Naive thymus-derived CD8-positive, alpha-beta T cell (primary cell): ENCODE data around the gene FUT7. TPM values are rescaled to one million over a fixed set of nuclear protein-coding genes. Genes with fewer than 3 reads are reported as not detected.

Experiments
- ATAC-seq, 2 donors: fragments of 150-1000 bp; cut with Tn5 transposase in 1 of 2; sonication (Bioruptor Pico), chemical (Tn5 transposase) in 1 of 2; 1 replicate in 1 of 2; 2 replicates in 1 of 2; pipeline ENCODE4 v1.10.0; 2021; ENCODE audit warnings: mild to moderate bottlenecking in 2 of 2, moderate library complexity in 2 of 2
- POLR2A ChIA-PET: fragments of 350-600 bp; sonication (Branson Sonifier 250); formaldehyde crosslinking; loops from one replicate; lab custom pipeline; 2021; ENCODE audit warnings: antibody characterized with exemption; lab: Charles Lee
- DNase-seq, 10 donors: peaks; one replicate each; pipeline versions ENCODE4 v3.0.0 to v3.0.0-alpha.2; 2020 to 2022
- H3K27ac Mint-ChIP-seq, 10 donors: one replicate each; pipeline ENCODE4 v1.8.0; 2020 to 2022; ENCODE audit warnings: mild to moderate bottlenecking in 10 of 10, mixed read lengths in 10 of 10, moderate library complexity in 4 of 10, inconsistent platforms in 1 of 10
- H3K27me3 Mint-ChIP-seq, 5 donors: one replicate each; pipeline ENCODE4 v1.8.0; 2021 to 2022; ENCODE audit warnings: mixed read lengths in 5 of 5
- H3K36me3 Mint-ChIP-seq, 3 donors: one replicate each; pipeline ENCODE4 v1.8.0; 2020 to 2022; ENCODE audit warnings: mixed read lengths in 3 of 3, mild to moderate bottlenecking in 2 of 3, inconsistent platforms in 1 of 3
- H3K4me1 Mint-ChIP-seq, 4 donors: one replicate each; pipeline ENCODE4 v1.8.0; 2021 to 2022; ENCODE audit warnings: mixed read lengths in 4 of 4
- H3K4me3 Mint-ChIP-seq, 10 donors: one replicate each; pipeline ENCODE4 v1.8.0; 2020 to 2022; ENCODE audit warnings: mild to moderate bottlenecking in 10 of 10, mixed read lengths in 10 of 10, moderate library complexity in 6 of 10, inconsistent platforms in 1 of 10
- H3K9me3 Mint-ChIP-seq, 9 donors: one replicate each; pipeline ENCODE4 v1.8.0; 2020 to 2022; ENCODE audit warnings: mixed read lengths in 9 of 9, mild to moderate bottlenecking in 3 of 9, inconsistent platforms in 1 of 9, moderate library complexity in 1 of 9
- polyA plus RNA-seq, 3 donors: library from polyadenylated mRNA; unstranded; fragments of 300-500 nt; fragmentation: Illumina TruSeq; gene quantifications; one replicate each; pipeline ENCODE4 v1.2.3, GENCODE V29; 2021
- total RNA-seq, 8 experiments: library from RNA in 2 of 8; stranded (reverse) in 2 of 8; gene quantifications; one replicate each; pipeline ENCODE4 v1.2.3 and lab custom pipeline; 2021 to 2026

Gene FUT7
- total and polyA plus RNA-seq, 5 experiments from 2014 or later, result 0.13 to 1.6 (median 1.4) TPM; not detected in 1

DNA sequence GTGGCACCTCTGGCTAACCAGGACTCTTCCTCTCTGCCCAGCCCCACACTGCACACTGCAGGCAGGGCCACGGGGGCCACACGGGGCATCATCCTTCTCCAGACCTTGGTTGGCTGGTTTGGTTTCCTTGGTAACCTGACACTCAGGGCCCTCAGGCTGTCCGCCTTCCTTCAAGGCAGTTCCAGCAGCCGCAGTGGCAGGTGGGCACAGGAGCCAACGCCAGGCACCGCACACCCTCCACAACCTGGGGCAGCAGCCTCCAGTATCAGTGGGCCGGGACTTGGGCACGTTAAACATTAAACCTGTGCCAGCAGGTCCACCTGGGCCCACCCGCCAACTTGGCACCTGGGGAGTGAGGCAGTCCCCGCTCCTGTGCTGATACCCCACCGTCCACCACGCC, 12.1 kb upstream of the FUT7 start:
- Mint-ChIP-seq H3K9me3 (no peaks in the 10 kb centered on the region), H3K27me3 (peaks cover 0 to 38% (median 8%) of the 10 kb centered on the region in 5 donors), H3K36me3 (peaks cover 0 to 2% (median 0%) of the 10 kb centered on the region in 3 donors), H3K4me3 (peak overlapping the region in 2 of 10 donors; percentile 74 to 79), H3K27ac (no peak overlapping the region), H3K4me1 (peaks cover 3 to 23% (median 17%) of the 10 kb centered on the region in 4 donors)
- DNase-seq (no peak), ATAC-seq (no peak)
- POLR2A ChIA-PET, result interaction anchor here (1.7 kb wide), 1 partner anchor 26 kb away, joined by 5 read pairs; the partner anchor contains the start of gene SAPCD2

DNA sequence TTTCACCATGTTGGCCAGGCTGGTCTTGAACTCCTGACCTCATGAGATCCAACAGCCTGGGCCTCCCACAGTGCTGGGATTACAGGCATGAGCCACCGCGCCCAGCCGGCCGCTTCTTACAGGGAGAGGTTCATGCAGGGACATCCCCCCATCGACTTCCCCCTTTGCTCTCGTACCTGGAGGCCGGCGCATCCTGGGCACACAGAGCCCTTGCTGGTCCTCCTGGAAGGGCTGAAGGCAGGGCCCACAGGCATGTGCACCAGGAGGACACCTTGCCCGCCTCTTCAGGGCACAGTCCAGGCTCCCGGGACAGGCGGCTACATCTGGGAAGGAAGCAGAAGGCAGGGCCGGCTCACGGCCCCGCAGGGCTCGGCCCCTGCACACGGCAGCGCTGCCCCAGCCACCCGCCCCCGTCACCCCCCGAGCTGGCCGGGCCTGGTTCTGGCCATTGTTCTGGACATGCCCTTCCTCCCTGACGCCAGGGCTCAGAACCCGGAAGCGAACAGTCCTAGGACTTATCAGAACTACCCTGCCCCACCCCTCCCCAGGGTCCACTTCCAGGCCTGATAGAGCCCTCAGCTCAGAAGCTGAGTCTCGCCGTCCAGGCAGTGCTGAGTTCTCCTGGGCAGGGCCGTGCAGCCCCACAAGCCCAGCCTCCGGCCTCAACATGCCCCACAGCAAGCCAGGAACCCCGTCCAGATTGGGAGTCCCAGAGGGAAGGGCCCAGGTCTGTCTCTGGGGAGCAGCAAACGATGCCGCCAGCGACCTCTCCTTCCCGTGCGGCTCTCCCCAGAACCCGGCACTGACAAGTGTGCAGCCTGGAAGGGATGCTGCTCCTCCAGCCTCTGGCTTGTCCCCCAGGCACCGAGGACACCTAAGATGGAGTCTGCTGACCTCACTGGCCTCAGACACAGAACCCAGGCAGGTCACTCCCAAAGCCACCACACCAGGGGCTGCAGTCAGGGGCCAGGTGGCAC, 11.2 kb upstream of the FUT7 start:
- Mint-ChIP-seq H3K36me3 (peaks cover 0 to 2% (median 0%) of the 10 kb centered on the region in 3 donors), H3K9me3 (no peaks in the 10 kb centered on the region), H3K27me3 (peaks cover 0 to 36% (median 8%) of the 10 kb centered on the region in 5 donors), H3K4me3 (no peak overlapping the region), H3K4me1 (peaks cover 3 to 23% (median 17%) of the 10 kb centered on the region in 4 donors), H3K27ac (no peak overlapping the region)
- DNase-seq (no peak), ATAC-seq (no peak)
- POLR2A ChIA-PET, result interaction anchor here (0.7 kb wide), 1 partner anchor 180 kb away, joined by 3 read pairs; no protein-coding TSS in a partner anchor

DNA sequence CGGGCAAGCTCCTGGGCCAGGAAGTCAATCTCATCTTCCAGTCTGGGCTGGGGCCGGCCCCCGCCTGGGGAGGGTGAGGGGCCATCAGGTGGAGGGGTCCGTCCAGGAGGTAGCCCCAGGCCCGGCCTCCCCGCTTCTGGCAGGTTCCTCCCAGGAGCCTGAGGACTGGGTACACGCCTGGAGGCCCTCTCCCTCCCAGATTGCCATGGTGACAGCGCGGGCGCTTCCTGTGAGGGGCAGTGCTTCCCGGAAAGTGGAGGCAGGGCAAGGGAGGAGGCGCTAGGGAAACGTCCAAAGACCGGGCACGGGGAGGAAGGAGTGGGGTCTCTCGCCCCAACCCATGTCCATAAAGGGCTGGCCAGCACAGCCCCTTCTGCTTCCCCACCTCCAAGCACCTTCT, 9.2 kb upstream of the FUT7 start:
- no peaks in the 10 kb centered on the region for H3K9me3 Mint-ChIP-seq
- H3K27ac Mint-ChIP-seq, result no peak overlapping the region
- peaks cover 0 to 20% (median 4%) of the 10 kb centered on the region in 5 donors for H3K27me3 Mint-ChIP-seq
- H3K36me3 Mint-ChIP-seq, result no peaks in the 10 kb centered on the region
- POLR2A ChIA-PET, result no interaction called here
- ATAC-seq, result no peak
- peaks cover 3 to 16% (median 14%) of the 10 kb centered on the region in 4 donors for H3K4me1 Mint-ChIP-seq
- DNase-seq, result no peak
- no peak overlapping the region for H3K4me3 Mint-ChIP-seq

DNA sequence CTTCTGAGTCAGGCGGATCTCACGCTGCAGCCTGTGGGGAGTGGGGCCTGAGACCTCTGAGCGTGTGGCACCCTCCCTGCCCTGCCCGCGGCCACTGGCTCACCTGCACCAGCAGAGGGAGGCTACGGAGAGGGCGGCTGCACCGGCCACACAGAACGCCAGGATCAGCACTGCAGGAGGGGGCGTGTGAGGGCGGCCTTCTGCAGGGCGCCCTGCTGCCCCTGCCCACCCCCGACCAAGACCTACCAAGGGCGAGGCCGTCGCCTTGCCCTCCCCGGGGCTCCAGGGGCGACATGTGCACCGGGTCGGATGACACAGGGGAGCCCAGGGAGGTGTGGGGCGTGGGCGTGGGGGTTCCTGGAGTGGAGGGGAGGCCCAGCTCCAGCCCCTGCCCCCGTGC, 8.7 kb upstream of the FUT7 start:
- H3K4me3 Mint-ChIP-seq, result no peak overlapping the region
- no peak for ATAC-seq
- H3K9me3 Mint-ChIP-seq, result no peaks in the 10 kb centered on the region
- POLR2A ChIA-PET, result no interaction called here
- no peak for DNase-seq
- H3K36me3 Mint-ChIP-seq, result no peaks in the 10 kb centered on the region
- no peak overlapping the region for H3K27ac Mint-ChIP-seq
- H3K27me3 Mint-ChIP-seq, result peaks cover 0 to 20% (median 4%) of the 10 kb centered on the region in 5 donors
- peaks cover 3 to 16% (median 14%) of the 10 kb centered on the region in 4 donors for H3K4me1 Mint-ChIP-seq

DNA sequence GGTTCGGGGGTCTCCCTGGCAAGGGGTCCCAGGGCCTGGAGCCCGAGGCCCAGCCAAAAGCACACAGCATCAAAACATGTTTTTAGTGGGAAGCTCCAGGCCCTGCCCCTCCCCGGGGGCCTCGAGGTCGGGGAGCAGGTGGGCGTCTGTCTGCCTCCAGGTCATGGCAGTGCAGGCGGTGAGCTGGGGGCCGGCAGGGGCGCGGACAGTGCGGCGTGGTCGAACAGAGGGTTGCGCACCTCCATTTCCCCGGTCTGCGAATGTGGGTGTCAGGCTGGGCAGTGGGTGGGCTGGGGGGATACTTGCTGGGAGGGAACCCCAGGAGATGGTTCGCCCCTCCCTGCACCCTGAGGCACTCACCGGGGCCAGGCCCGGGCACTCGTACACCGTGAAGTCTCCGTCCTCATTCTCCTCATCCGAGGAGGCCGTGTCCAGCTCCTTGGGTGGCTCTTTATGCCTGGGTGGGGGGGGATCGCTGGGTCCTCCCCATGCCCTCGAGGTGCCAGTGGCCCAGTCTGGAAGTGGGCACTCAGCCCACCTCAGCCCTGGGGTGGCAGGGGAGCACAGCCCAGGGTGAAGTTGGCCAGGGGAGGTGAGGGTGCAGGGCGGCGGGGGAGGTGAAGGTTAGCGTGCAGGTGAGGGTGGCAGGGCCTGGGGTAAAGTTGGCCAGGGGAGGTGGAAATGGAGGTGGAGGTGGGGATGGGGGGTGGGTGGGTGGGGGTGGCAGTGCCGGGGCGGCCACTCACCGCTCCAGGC, 7.9 kb upstream of the FUT7 start:
- H3K27me3 Mint-ChIP-seq, result peaks cover 0 to 16% (median under 1%) of the 10 kb centered on the region in 5 donors
- DNase-seq, result no peak
- H3K9me3 Mint-ChIP-seq, result no peaks in the 10 kb centered on the region
- no peak overlapping the region for H3K4me3 Mint-ChIP-seq
- no peak overlapping the region for H3K27ac Mint-ChIP-seq
- H3K36me3 Mint-ChIP-seq, result no peaks in the 10 kb centered on the region
- H3K4me1 Mint-ChIP-seq, result peaks cover 7 to 17% (median 16%) of the 10 kb centered on the region in 4 donors
- no peak for ATAC-seq
- POLR2A ChIA-PET, result interaction anchor here (0.6 kb wide), 1 partner anchor 281 kb away, joined by 3 read pairs; no protein-coding TSS in a partner anchor

DNA sequence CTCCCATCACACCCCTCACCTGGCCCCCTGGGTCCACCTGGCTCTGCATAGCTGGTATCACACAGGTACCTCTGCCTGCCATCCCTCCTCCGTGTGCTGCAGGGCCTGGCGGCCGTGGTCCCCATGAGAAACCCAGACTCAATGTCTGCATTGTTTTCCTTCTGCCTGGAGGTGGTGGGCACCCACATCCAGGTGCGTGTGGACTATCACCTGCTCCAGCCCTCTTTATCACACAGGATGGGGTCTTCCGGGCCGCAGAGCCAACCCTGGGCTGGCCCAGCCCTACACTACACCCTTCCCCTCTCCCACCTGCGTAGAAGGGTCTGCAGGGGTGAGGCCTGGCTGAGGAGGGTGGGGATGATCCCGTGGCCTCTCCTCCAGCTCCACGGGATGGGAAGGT, 7.0 kb upstream of the FUT7 start:
- DNase-seq (no peak), ATAC-seq (no peak)
- Mint-ChIP-seq H3K4me3 (no peak overlapping the region), H3K27ac (no peak overlapping the region), H3K9me3 (no peaks in the 10 kb centered on the region), H3K27me3 (peaks cover 0 to 12% (median 0%) of the 10 kb centered on the region in 5 donors), H3K36me3 (no peaks in the 10 kb centered on the region), H3K4me1 (peaks cover 10 to 17% (median 13%) of the 10 kb centered on the region in 4 donors)
- POLR2A ChIA-PET, result no interaction called here

DNA sequence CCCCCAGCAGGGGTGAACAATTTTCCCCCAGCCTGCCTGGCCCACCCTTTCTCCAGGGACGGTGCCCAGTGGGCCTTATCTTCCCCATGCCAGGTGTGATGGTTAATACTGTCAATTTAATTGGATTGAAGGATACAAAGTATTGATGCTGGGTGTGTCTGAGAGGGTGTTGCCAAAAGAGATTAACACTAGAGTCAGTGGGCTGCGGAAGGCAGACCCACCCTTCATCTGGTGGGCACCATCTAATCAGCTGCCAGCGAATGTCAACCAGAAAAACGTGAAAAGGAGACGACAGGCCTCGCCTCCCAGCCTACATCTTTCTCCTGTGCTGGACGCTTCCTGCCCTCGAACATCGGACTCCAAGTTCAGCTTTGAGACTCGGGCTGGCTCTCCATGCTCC, 5.6 kb upstream of the FUT7 start:
- Mint-ChIP-seq H3K36me3 (no peaks in the 10 kb centered on the region), H3K4me3 (no peak overlapping the region), H3K4me1 (peaks cover 10 to 29% (median 25%) of the 10 kb centered on the region in 4 donors), H3K9me3 (no peaks in the 10 kb centered on the region), H3K27me3 (peaks cover 0 to 7% (median 0%) of the 10 kb centered on the region in 5 donors), H3K27ac (no peak overlapping the region)
- POLR2A ChIA-PET, result interaction anchor here (0.6 to 0.9 kb wide), 2 partner anchors 9 to 41 kb away, joined by 3 to 4 read pairs; partner anchors contain the start of gene CLIC3
- DNase-seq (no peak), ATAC-seq (no peak)

DNA sequence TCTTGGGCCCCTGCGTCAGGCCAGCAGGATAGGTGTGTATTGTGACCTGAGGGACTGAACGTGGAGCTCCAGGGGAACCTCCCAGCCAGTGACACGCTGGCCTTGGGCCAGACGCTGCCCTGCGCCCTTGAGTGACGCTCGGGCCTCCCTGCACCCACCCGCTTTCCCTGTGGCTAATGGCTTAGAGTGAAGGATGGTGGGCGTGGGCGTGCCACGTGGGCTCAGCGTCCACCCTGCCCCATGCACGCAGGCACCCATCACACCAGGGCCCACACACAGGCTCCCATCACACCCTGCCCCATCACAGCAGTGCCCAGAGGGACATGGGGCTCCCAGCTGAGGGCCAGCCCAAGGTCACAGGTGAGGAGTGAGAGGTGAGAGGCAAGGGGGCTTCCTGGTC, 5.1 kb upstream of the FUT7 start:
- H3K27ac Mint-ChIP-seq, result no peak overlapping the region
- POLR2A ChIA-PET, result interaction anchor here (0.6 to 0.9 kb wide), 2 partner anchors 9 to 41 kb away, joined by 3 to 4 read pairs; partner anchors contain the start of gene CLIC3
- H3K4me3 Mint-ChIP-seq, result no peak overlapping the region
- no peaks in the 10 kb centered on the region for H3K36me3 Mint-ChIP-seq
- DNase-seq, result no peak
- peaks cover 12 to 34% (median 29%) of the 10 kb centered on the region in 4 donors for H3K4me1 Mint-ChIP-seq
- ATAC-seq, result no peak
- H3K9me3 Mint-ChIP-seq, result no peaks in the 10 kb centered on the region
- H3K27me3 Mint-ChIP-seq, result peaks cover 0 to 6% (median 0%) of the 10 kb centered on the region in 5 donors

DNA sequence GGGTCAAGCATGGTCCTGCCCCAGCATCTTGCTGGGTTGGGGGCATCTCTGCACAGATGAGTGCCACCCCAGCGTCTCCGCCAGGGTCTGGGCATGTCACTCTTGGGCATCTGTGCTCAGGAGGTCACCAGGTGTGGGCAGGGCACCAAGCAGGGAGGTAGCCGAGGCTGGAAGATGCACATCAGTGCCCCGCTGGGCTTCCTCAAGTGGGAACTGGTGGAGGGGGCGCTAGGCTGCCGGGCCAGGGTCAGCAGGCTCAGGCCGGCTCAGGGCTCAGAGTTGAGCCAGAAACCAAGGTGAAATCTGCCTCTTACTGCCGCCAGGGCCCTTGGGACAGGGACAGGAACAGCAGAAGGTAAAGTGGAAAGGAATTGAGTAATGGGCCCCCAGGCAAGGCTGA, 4.0 kb upstream of the FUT7 start:
- H3K27ac Mint-ChIP-seq, result no peak overlapping the region

DNA sequence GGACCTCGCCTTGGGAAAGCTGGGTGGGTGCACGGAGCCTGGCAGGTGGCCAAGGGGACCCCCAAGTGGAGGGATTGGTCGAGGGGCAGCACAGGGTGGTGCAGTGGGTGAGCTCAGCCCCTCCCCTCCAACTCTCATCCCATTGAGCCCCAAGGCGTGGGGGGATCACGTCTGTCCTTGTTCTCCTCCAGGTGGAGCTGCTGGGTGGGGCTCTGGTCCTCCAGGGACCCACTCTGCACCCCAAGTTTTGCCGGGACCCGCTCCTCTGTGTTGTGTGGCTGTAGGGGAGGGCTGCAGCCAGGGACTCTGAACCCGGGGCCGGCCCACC, 3.6 kb upstream of the FUT7 start:
- Mint-ChIP-seq H3K27ac (peak overlapping the region in 2 of 10 donors; percentile 13 to 48), H3K27me3 (peaks cover 0 to 3% (median 0%) of the 10 kb centered on the region in 5 donors), H3K9me3 (no peaks in the 10 kb centered on the region), H3K36me3 (no peaks in the 10 kb centered on the region), H3K4me1 (peaks cover 19 to 46% (median 39%) of the 10 kb centered on the region in 4 donors), H3K4me3 (peak overlapping the region in 2 of 10 donors; percentile 83 to 84)
- no peak for DNase-seq
- POLR2A ChIA-PET, result interaction anchor here (0.8 to 3.2 kb wide), 18 partner anchors 9 to 307 kb away, joined by 3 to 17 read pairs (median 4); partner anchors contain the start of genes AJM1, FBXW5, PAXX and RABL6
- no peak for ATAC-seq

More for the DNA sequence above, 4.0 kb upstream of the FUT7 start:
- DNase-seq, result no peak
- Mint-ChIP-seq H3K4me1 (peaks cover 15 to 42% (median 35%) of the 10 kb centered on the region in 4 donors), H3K4me3 (no peak overlapping the region), H3K27me3 (peaks cover 0 to 3% (median 0%) of the 10 kb centered on the region in 5 donors), H3K36me3 (no peaks in the 10 kb centered on the region), H3K9me3 (no peaks in the 10 kb centered on the region)
- no peak for ATAC-seq
- POLR2A ChIA-PET, result interaction anchor here (0.7 to 3.2 kb wide), 13 partner anchors 9 to 248 kb away, joined by 3 to 17 read pairs (median 4); partner anchors contain the start of genes AJM1 and PAXX

DNA sequence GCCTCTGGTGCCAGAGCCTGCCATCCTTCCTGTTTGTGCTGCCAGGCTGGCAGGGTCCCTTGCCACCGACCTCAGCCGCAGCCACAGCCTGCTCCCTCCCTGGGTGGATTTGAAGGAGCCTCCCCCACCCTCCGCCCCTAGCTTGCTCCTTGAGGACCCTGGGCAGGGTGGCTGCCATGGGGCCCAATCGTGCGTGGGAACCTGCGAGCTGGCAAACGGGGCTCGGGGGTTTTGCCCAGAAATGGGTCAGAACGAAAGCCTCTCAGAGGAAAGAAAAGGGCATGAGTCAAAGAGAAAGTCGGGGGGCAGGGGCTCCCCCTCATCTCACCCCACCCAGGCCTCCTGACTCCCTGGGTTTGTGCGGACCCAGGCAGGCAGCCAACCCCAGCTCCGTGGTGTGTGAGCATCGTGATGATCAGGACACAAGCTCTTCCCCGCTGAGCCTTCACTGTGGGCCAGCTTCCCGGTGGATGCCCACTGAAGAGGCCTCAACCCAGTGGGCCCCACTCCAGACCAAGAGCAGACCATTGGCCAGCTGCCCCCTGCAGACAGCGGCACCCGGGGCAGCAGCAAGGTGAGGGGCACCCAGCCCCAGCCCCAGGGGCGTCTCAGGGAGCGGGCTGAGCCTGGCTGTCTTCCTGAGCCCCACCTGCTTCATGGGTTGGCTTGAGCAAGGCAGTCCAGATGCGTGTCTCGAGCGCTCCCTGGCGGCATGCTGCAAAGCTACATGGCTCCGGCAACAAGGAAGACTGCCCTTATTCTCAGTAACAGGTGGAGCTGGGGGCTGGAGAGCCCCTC, 3.0 kb upstream of the FUT7 start:
- H3K36me3 Mint-ChIP-seq, result no peaks in the 10 kb centered on the region
- peaks cover 0 to 2% (median 0%) of the 10 kb centered on the region in 5 donors for H3K27me3 Mint-ChIP-seq
- H3K4me1 Mint-ChIP-seq, result peaks cover 19 to 52% (median 44%) of the 10 kb centered on the region in 4 donors
- H3K9me3 Mint-ChIP-seq, result no peaks in the 10 kb centered on the region
- peak overlapping the region; percentile 19 to 88 (median 74) for H3K27ac Mint-ChIP-seq
- POLR2A ChIA-PET, result interaction anchor here (0.7 to 3.2 kb wide), 22 partner anchors 10 to 307 kb away, joined by 3 to 17 read pairs (median 4); partner anchors contain the start of genes AJM1, CLIC3, FBXW5 and MAN1B1
- H3K4me3 Mint-ChIP-seq, result peak overlapping the region; percentile 65 to 89 (median 78)
- peak; percentile 84 to 89 for ATAC-seq
- DNase-seq, result peak; percentile 77 to 93 (median 86)
